Measurements from ENCODE around the gene RASSF8. TPM values are rescaled to one million over a fixed set of nuclear protein-coding genes. Genes with fewer than 3 reads are reported as not detected.
"Not testable (repeated sequence)": the region's sequence is repeated elsewhere in the genome, so short reads cannot be mapped to it uniquely, and the experiment has no call there.

RASSF8 gene
- total RNA-seq, 1 experiment from 2014 or later: 9.2 TPM

DNA sequence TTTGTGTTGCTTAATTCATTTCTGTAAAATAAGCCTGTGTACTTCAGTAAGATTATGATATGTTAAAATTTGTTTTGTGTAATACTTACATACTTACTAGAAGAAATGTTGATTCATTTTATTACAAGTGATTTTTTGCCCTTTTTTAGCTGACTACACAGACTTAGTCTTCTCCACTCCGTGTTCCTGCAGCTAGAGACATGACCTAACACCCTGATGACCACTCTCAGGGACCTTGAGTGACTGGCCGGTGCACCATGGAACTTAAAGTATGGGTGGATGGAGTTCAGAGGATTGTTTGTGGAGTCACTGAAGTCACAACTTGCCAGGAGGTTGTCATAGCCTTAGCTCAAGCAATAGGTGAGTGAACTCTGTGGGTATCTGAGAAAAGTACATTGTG is 96.6 kb downstream of the RASSF8 start:
- Histone ChIP-seq H3K27me3 (ENCODE audit: insufficient read depth, low read length) (no peaks in the 10 kb centered on the region), H3K79me2 (ENCODE audit: insufficient read depth, low read length) (no peaks in the 10 kb centered on the region), H3K27ac (ENCODE audit: low read depth, low read length) (no peak overlapping the region), H3K9ac (ENCODE audit: low read length) (no peak overlapping the region), H3K9me3 (ENCODE audit: control insufficient read depth in 1 of 2, insufficient read depth in 1 of 2, low read depth in 1 of 2, low read length in 2 of 2) (no peaks in the 10 kb centered on the region), H3K4me3 (replicated peaks in 1 of 2; ENCODE audit: low read depth in 1 of 2, low read length in 2 of 2) (no peak overlapping the region), H2AFZ (ENCODE audit: low read depth, low read length, poor library complexity, severe bottlenecking) (no peak overlapping the region), H3K9me2 (ENCODE audit: insufficient read depth) (no peaks in the 10 kb centered on the region), H4K20me1 (ENCODE audit: insufficient read depth) (no peaks in the 10 kb centered on the region; the same call in 1 of the 2 replicates), H3K4me1 (ENCODE audit: control insufficient read depth in 1 of 2, insufficient read depth in 2 of 2, low read length in 2 of 2) (peaks cover 5 to 11% of the 10 kb centered on the region in 2 experiments), H3K36me3 (ENCODE audit: control insufficient read depth in 1 of 2, insufficient read depth in 2 of 2, low read length in 2 of 2) (no peaks in the 10 kb centered on the region), H3K4me2 (ENCODE audit: low read length) (no peak overlapping the region)
- no peak for DNase-seq (ENCODE audit: low read depth, low spot score)
- no TSS peak for BruUV-seq (replicated peaks)
- ChIA-PET RAD21 (ENCODE audit: low non-redundant PET in 1 of 2, low total read pairs in 2 of 2, uncharacterized antibody in 2 of 2, unreplicated experiment in 2 of 2) (no interaction called here), POLR2A (no interaction called here), CTCF (no interaction called here)
- TF ChIP-seq CEBPB (IDR thresholded peaks at IDR 0.05; ENCODE audit: low read depth): no peak
- ATAC-seq: no peak
- intact Hi-C loops (cut with micrococcal nuclease): no loop called here

GRCh38 chr12:26056335-26056734 is 97.9 kb downstream of the RASSF8 start:
- ChIA-PET POLR2A (no interaction called here), CTCF (interaction anchor here (1.2 to 1.3 kb wide), 2 partner anchors 8 to 645 kb away, joined by 3 to 4 read pairs; no protein-coding TSS in a partner anchor), RAD21 (ENCODE audit: low non-redundant PET in 1 of 2, low total read pairs in 2 of 2, uncharacterized antibody in 2 of 2, unreplicated experiment in 2 of 2) (no interaction called here)
- Histone ChIP-seq H2AFZ (ENCODE audit: low read depth, low read length, poor library complexity, severe bottlenecking) (no peak overlapping the region), H3K9me3 (ENCODE audit: control insufficient read depth in 1 of 2, insufficient read depth in 1 of 2, low read depth in 1 of 2, low read length in 2 of 2) (no peaks in the 10 kb centered on the region), H3K27me3 (ENCODE audit: insufficient read depth, low read length) (no peaks in the 10 kb centered on the region), H4K20me1 (ENCODE audit: insufficient read depth) (no peaks in the 10 kb centered on the region; the same call in 1 of the 2 replicates), H3K9ac (ENCODE audit: low read length) (no peak overlapping the region), H3K27ac (ENCODE audit: low read depth, low read length) (no peak overlapping the region), H3K4me2 (ENCODE audit: low read length) (no peak overlapping the region), H3K9me2 (ENCODE audit: insufficient read depth) (no peaks in the 10 kb centered on the region), H3K36me3 (ENCODE audit: control insufficient read depth in 1 of 2, insufficient read depth in 2 of 2, low read length in 2 of 2) (no peaks in the 10 kb centered on the region), H3K4me1 (ENCODE audit: control insufficient read depth in 1 of 2, insufficient read depth in 2 of 2, low read length in 2 of 2) (peaks cover 5 to 11% of the 10 kb centered on the region in 2 experiments), H3K79me2 (ENCODE audit: insufficient read depth, low read length) (no peaks in the 10 kb centered on the region), H3K4me3 (replicated peaks in 1 of 2; ENCODE audit: low read depth in 1 of 2, low read length in 2 of 2) (no peak overlapping the region)
- no peak for TF ChIP-seq SIN3A (IDR thresholded peaks at IDR 0.05; ENCODE audit: low read depth)
- TF ChIP-seq SP1 (IDR thresholded peaks at IDR 0.05; ENCODE audit: low read depth): no peak
- peak; percentile 18; the same call in 1 of the 2 replicates for TF ChIP-seq FOSL1 (IDR thresholded peaks at IDR 0.05; ENCODE audit: low read depth)
- TF ChIP-seq JUND (IDR thresholded peaks at IDR 0.05): peak; percentile 44; the same call in 1 of the 2 replicates
- TF ChIP-seq TCF7L2 (IDR thresholded peaks at IDR 0.05; ENCODE audit: borderline replicate concordance, extremely low read depth, insufficient read depth, insufficient read length): no peak
- no peak for TF ChIP-seq EZH2 (IDR thresholded peaks at IDR 0.05)
- no peak for TF ChIP-seq POLR2A (IDR thresholded peaks at IDR 0.05; ENCODE audit: borderline replicate concordance, extremely low read depth, insufficient read depth, insufficient read length)
- TF ChIP-seq YY1 (IDR thresholded peaks at IDR 0.05; ENCODE audit: extremely low read depth, insufficient replicate concordance, low read depth, low read length): no peak
- no peak for TF ChIP-seq RAD21 (IDR thresholded peaks at IDR 0.05; ENCODE audit: low read depth)
- TF ChIP-seq, protein P1, sequence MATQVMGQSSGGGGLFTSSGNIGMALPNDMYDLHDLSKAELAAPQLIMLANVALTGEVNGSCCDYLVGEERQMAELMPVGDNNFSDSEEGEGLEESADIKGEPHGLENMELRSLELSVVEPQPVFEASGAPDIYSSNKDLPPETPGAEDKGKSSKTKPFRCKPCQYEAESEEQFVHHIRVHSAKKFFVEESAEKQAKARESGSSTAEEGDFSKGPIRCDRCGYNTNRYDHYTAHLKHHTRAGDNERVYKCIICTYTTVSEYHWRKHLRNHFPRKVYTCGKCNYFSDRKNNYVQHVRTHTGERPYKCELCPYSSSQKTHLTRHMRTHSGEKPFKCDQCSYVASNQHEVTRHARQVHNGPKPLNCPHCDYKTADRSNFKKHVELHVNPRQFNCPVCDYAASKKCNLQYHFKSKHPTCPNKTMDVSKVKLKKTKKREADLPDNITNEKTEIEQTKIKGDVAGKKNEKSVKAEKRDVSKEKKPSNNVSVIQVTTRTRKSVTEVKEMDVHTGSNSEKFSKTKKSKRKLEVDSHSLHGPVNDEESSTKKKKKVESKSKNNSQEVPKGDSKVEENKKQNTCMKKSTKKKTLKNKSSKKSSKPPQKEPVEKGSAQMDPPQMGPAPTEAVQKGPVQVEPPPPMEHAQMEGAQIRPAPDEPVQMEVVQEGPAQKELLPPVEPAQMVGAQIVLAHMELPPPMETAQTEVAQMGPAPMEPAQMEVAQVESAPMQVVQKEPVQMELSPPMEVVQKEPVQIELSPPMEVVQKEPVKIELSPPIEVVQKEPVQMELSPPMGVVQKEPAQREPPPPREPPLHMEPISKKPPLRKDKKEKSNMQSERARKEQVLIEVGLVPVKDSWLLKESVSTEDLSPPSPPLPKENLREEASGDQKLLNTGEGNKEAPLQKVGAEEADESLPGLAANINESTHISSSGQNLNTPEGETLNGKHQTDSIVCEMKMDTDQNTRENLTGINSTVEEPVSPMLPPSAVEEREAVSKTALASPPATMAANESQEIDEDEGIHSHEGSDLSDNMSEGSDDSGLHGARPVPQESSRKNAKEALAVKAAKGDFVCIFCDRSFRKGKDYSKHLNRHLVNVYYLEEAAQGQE (IDR thresholded peaks at IDR 0.05; ENCODE audit: low read depth): no peak
- no peak for TF ChIP-seq CBX3 (IDR thresholded peaks at IDR 0.05; ENCODE audit: low read depth)
- TF ChIP-seq, protein P2, sequence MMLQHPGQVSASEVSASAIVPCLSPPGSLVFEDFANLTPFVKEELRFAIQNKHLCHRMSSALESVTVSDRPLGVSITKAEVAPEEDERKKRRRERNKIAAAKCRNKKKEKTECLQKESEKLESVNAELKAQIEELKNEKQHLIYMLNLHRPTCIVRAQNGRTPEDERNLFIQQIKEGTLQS (IDR thresholded peaks at IDR 0.05): no peak
- no TSS peak for BruUV-seq (replicated peaks)
- ATAC-seq (peak; percentile 46; the same call in 1 of the 2 replicates), DNase-seq (ENCODE audit: low read depth, low spot score) (peak; percentile 13)
- intact Hi-C loops (cut with micrococcal nuclease): no loop called here

DNA sequence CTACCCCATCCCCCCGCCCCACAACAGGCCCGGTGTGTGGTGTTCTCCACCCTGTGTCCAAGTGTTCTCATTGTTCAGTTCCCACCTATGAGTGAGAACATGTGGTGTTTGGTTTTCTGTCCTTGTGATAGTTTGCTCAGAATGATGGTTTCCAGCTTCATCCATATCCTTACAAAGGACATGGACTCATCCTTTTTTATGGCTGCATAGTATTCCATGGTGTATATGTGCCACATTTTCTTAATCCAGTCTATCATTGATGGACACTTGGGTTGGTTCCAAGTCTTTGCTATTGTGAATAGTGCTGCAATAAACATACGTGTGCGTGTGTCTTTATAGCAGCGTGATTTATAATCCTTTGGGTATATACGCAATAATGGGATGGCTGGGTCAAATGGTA is 98.8 kb downstream of the RASSF8 start:
- H3K9me3 ChIP-seq (ENCODE audit: control insufficient read depth in 1 of 2, insufficient read depth in 1 of 2, low read depth in 1 of 2, low read length in 2 of 2); POLR2A ChIA-PET; intact Hi-C loops (cut with micrococcal nuclease); H3K36me3 ChIP-seq (ENCODE audit: control insufficient read depth in 1 of 2, insufficient read depth in 2 of 2, low read length in 2 of 2); H3K27me3 ChIP-seq (ENCODE audit: insufficient read depth, low read length); H3K9me2 ChIP-seq (ENCODE audit: insufficient read depth); H3K27ac ChIP-seq (ENCODE audit: low read depth, low read length); ATAC-seq; H2AFZ ChIP-seq (ENCODE audit: low read depth, low read length, poor library complexity, severe bottlenecking); RAD21 ChIA-PET (ENCODE audit: low non-redundant PET in 1 of 2, low total read pairs in 2 of 2, uncharacterized antibody in 2 of 2, unreplicated experiment in 2 of 2); H3K4me2 ChIP-seq (ENCODE audit: low read length); DNase-seq (ENCODE audit: low read depth, low spot score); H3K9ac ChIP-seq (ENCODE audit: low read length); BruUV-seq (replicated peaks); H3K4me3 ChIP-seq (replicated peaks in 1 of 2; ENCODE audit: low read depth in 1 of 2, low read length in 2 of 2); H4K20me1 ChIP-seq (ENCODE audit: insufficient read depth); H3K79me2 ChIP-seq (ENCODE audit: insufficient read depth, low read length): not testable (repeated sequence)
- CTCF ChIA-PET: interaction anchor here (1.3 kb wide), 1 partner anchor 9 kb away, joined by 3 read pairs; no protein-coding TSS in a partner anchor
- H3K4me1 ChIP-seq (ENCODE audit: control insufficient read depth in 1 of 2, insufficient read depth in 2 of 2, low read length in 2 of 2): peaks cover 9 to 11% of the 10 kb centered on the region in 2 experiments

All from HCT116 (cell line).